Upper lobe of right lung (tissue), 1 donor: ENCODE data around the gene YWHAB. TPM values are rescaled to one million over a fixed set of nuclear protein-coding genes. Genes with fewer than 3 reads are reported as not detected.

ENCODE experiments used
- ATAC-seq: fragments of 200-7000 bp; cut with Tn5 transposase; one replicate; pipeline ENCODE4 v1.9.1; 2020; ENCODE audit warnings: mild to moderate bottlenecking, moderate library complexity
- DNase-seq: peaks from one replicate; pipeline ENCODE4 v3.0.0-alpha.2; 2020
- H3K27ac ChIP-seq: fragments of 200-600 bp; one replicate; pipeline ENCODE4 v1.8.0; 2022
- H3K27me3 ChIP-seq: fragments of 200-600 bp; one replicate; pipeline ENCODE4 v1.8.0; 2022; ENCODE audit warnings: mild to moderate bottlenecking
- H3K36me3 ChIP-seq: fragments of 200-600 bp; one replicate; pipeline ENCODE4 v1.8.0; 2022
- H3K4me1 ChIP-seq: fragments of 200-600 bp; one replicate; pipeline ENCODE4 v1.8.0; 2022
- H3K4me3 ChIP-seq: fragments of 200-600 bp; one replicate; pipeline ENCODE4 v1.8.0; 2022; ENCODE audit warnings: mild to moderate bottlenecking
- H3K9me3 ChIP-seq: fragments of 200-600 bp; one replicate; pipeline ENCODE4 v1.8.0; 2022
- intact Hi-C: fragments of 100-400 bp; cut with DNase I; formaldehyde crosslinking; loops from one replicate; pipeline ENCODE4 v1.11.0; 2022
- total RNA-seq: library from RNA; stranded (reverse); fragmentation: NEBNext Ultra II Directional; extraction: Animal tissue kit (Norgen Biotek cat#: 25700); gene quantifications from one replicate; pipeline ENCODE4 v1.2.1, GENCODE V29; 2021
- TF ChIP-seq, protein P1 (sequence below): fragments of 200-600 bp; IDR thresholded peaks from one replicate; pipeline ENCODE4 v1.8.0; 2022; ENCODE audit warnings: antibody characterized with exemption
- donor health status: DM: no; HTN: yes; CAD: no; lungs with severe emphysema.

Gene YWHAB
- total RNA-seq, 1 donor from 2014 or later = 185 TPM

DNA sequence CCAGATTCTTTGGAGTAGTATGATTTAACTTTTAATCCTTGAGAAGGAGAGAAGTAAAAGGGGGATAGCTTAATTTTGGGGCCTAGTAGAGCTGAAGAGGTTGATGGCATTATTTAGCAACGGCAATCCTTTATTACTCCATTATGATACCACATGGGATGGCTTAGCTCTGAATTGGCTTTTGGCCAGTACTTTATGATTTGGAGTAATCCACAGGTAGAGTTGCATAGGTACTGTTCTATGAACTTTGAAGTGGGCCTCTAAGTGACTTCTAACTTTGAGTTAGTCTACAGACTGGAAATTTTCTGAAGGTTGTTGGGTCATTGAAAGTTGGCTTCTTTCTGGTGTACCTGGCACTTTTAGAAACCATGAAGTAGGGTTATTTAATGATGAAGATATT, 11.6 kb downstream of the YWHAB start:
- Histone ChIP-seq H3K27ac (peak overlapping the region; percentile 61), H3K9me3 (no peaks in the 10 kb centered on the region), H3K4me3 (no peak overlapping the region), H3K27me3 (no peaks in the 10 kb centered on the region), H3K36me3 (peaks cover 11% of the 10 kb centered on the region), H3K4me1 (peaks cover 70% of the 10 kb centered on the region)
- intact Hi-C loops = no loop called here
- TF ChIP-seq, protein P1, sequence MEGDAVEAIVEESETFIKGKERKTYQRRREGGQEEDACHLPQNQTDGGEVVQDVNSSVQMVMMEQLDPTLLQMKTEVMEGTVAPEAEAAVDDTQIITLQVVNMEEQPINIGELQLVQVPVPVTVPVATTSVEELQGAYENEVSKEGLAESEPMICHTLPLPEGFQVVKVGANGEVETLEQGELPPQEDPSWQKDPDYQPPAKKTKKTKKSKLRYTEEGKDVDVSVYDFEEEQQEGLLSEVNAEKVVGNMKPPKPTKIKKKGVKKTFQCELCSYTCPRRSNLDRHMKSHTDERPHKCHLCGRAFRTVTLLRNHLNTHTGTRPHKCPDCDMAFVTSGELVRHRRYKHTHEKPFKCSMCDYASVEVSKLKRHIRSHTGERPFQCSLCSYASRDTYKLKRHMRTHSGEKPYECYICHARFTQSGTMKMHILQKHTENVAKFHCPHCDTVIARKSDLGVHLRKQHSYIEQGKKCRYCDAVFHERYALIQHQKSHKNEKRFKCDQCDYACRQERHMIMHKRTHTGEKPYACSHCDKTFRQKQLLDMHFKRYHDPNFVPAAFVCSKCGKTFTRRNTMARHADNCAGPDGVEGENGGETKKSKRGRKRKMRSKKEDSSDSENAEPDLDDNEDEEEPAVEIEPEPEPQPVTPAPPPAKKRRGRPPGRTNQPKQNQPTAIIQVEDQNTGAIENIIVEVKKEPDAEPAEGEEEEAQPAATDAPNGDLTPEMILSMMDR = no peak
- ATAC-seq (no peak), DNase-seq (no peak)

DNA sequence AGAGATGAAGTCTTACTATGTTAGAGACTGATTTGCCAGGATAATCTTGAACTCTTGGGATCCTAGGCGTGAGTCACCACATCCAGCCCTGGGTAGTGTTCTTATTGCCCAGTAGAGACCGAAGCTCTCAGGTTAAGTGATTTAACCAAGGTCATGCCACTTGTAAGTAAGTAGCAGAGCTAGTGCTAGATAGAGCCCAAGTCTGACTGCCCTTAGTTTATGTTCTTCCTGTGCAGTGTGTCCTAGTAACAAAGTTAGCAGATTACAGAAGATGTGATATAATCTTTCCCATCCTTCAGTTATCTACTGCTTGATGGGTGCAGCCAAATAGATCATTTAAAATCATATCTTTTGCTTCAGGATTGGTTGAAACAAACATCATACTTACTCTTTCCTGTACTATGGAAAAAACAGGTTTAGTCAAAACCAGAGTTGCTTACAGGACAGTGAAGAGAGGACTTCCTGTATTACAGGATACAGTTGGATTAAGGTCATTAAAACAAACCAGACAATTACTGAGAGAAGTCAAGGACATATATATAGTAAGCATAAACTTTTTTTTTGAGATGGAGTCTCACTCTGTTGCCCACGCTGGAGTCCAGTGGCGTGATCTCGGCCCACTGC, 14.8 kb downstream of the YWHAB start:
- H3K4me1 ChIP-seq = peaks cover 50% of the 10 kb centered on the region
- H3K36me3 ChIP-seq = peaks cover 43% of the 10 kb centered on the region
- intact Hi-C loops = no loop called here
- DNase-seq (no peak), ATAC-seq (peak; percentile 29)
- H3K27ac ChIP-seq = no peak overlapping the region
- H3K9me3 ChIP-seq = no peaks in the 10 kb centered on the region
- H3K4me3 ChIP-seq = no peak overlapping the region
- TF ChIP-seq, protein P1 = no peak
- H3K27me3 ChIP-seq = no peaks in the 10 kb centered on the region

DNA sequence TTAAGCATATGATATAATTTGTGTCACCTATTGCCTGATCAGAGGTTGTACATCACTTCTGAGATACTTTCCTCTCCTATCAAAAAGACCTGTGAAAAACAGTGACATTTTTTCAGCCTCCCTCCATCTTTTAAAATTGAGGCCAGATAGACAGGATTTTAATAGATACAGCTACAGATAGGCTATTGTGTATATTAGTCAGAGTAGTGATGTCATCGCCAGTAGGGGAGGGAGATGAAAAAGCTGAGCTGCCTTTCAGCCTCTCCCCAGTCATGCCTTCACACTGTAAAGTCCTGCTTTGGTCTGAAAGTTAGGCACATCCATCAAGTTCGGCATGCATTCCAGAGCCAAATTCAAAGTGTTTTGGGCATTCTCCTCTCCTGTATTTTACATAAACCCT, 16.5 kb downstream of the YWHAB start:
- Histone ChIP-seq H3K27ac (no peak overlapping the region), H3K36me3 (peaks cover 60% of the 10 kb centered on the region), H3K27me3 (no peaks in the 10 kb centered on the region), H3K4me3 (no peak overlapping the region), H3K4me1 (peaks cover 33% of the 10 kb centered on the region), H3K9me3 (no peaks in the 10 kb centered on the region)
- no peak for ATAC-seq
- no peak for DNase-seq
- intact Hi-C loops = no loop called here
- TF ChIP-seq, protein P1 = no peak

DNA sequence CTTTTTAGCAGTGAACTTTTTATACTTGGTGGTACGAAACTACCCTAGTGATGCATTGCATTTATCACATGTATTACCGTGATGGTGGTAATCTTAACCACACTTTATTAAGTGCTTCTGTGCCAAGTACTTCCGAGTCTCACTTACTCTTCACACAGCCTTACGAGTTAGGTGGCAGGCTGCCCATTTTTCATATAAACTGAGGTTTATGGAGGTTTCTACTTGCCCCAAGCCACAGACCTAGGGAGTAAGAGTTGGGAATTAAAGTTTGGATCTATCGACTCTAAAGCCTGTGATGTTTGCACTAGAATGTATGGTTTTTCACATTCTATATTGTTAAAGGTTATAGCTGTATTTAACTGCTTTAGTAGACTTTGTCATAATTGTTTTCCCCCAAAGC, 18.9 kb downstream of the YWHAB start:
- TF ChIP-seq, protein P1 = no peak
- Histone ChIP-seq H3K4me1 (peaks cover 10% of the 10 kb centered on the region), H3K27me3 (no peaks in the 10 kb centered on the region), H3K27ac (no peak overlapping the region), H3K9me3 (no peaks in the 10 kb centered on the region), H3K4me3 (no peak overlapping the region), H3K36me3 (peaks cover 78% of the 10 kb centered on the region)
- DNase-seq (no peak), ATAC-seq (no peak)
- intact Hi-C loops = no loop called here

DNA sequence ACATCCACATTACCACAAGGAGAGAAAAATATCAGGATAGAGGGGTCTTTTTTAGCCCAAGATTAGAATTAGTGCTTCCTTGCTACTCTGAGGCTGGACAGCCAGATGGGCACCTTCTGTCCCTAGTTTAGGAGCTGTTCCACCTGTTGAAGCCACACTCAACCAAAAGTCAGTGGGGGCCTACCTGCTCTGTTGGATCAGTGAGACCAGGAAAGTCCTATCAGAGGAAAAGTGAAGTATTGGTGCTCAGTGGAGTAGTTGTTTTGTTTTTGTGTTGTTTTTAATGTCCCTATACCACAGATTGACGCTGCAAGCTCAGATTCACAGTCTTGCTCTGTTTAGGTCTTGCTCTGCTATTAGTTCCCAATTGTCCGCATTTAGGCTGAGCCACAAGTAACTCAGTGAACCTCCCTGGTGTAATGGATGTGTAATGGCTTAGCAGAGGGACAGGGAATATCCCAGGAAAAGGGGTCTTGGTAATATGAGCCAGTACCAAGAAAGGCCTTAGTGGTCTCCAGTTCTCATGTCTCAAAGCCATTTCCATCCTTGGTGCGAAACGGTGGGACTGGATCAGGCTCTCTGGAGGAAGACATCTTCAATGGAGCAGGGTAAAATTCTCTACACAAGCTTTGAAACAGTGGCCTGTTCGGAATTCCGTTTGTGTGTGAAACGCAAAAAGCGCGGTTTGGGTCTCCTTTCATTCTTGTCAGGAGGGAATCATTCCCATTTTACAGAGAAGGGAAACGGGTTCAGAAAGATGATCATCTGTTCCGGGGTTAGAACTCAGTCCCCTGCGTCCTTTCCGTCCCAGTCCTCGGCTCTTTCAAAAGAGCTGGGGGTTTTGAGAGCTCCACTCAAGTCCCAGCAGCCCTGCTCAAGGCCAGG, 23.7 kb downstream of the YWHAB start:
- H3K9me3 ChIP-seq = no peaks in the 10 kb centered on the region
- peaks cover 7% of the 10 kb centered on the region for H3K4me1 ChIP-seq
- intact Hi-C loops = no loop called here
- TF ChIP-seq, protein P1 = no peak
- H3K4me3 ChIP-seq = peak overlapping the region; percentile 65
- no peaks in the 10 kb centered on the region for H3K27me3 ChIP-seq
- ATAC-seq (no peak), DNase-seq (no peak)
- H3K36me3 ChIP-seq = peaks cover 56% of the 10 kb centered on the region
- H3K27ac ChIP-seq = no peak overlapping the region
